Mammary epithelial cell (primary cell): ENCODE measurements around the gene PEA15.

Source experiments
- EZH2 ChIP-seq: IDR thresholded peaks from 2 replicates; pipeline ENCODE4 v1.6.1; 2012; ENCODE audit warnings: low read length, inconsistent platforms, borderline replicate concordance
- TF ChIP-seq, protein P1 (sequence below), 2 donors: IDR thresholded peaks in 1 of 2; conservative IDR thresholded peaks in 1 of 2; 2 replicates each; pipeline ENCODE4 v1.5.1; 2011 to 2012; ENCODE audit warnings: inconsistent platforms in 2 of 2, low read length in 2 of 2, mild to moderate bottlenecking in 2 of 2, control low read depth in 1 of 2, low read depth in 1 of 2; ENCODE audit not compliant: insufficient read depth in 1 of 2; ENCODE audit errors: extremely low read depth in 1 of 2

DNA sequence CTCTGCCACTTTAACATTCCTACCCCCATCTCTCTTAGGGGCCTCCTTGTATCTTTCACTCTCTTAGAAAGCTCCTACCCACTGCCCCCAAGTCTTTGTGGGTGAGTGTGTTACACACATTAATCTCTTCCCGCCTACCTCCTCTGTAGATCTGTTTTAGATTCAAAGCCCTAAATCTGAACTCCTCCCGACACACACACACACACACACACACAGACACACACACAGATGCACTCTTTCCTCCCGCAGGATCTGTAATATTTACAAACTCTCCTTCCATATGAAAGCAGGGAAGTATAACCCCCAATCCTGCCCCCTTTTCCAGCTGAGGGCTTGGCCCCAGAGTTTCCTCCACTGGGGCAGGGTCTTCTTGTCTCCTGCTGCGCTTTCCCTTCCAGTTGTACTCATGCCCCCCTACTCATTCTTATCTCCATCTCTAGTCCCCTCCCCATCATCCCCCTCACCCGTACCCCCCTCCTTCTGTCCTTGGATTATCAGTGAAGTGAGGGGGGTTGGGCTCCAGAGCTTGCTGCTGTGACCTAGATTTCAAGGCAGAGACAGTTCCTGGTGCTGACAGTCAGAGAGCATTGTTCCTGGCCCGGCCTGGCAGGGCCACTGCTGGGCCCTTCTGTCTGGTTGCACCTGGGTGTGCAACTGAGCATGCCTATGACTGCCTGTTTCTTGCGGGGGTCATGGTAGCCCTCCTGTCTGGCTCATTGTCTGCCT, 4.3 kb downstream of the PEA15 start:
- TF ChIP-seq, protein P1, sequence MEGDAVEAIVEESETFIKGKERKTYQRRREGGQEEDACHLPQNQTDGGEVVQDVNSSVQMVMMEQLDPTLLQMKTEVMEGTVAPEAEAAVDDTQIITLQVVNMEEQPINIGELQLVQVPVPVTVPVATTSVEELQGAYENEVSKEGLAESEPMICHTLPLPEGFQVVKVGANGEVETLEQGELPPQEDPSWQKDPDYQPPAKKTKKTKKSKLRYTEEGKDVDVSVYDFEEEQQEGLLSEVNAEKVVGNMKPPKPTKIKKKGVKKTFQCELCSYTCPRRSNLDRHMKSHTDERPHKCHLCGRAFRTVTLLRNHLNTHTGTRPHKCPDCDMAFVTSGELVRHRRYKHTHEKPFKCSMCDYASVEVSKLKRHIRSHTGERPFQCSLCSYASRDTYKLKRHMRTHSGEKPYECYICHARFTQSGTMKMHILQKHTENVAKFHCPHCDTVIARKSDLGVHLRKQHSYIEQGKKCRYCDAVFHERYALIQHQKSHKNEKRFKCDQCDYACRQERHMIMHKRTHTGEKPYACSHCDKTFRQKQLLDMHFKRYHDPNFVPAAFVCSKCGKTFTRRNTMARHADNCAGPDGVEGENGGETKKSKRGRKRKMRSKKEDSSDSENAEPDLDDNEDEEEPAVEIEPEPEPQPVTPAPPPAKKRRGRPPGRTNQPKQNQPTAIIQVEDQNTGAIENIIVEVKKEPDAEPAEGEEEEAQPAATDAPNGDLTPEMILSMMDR (conservative IDR thresholded peaks at IDR 0.05 in 1 of 2, IDR thresholded peaks at IDR 0.05 in 1 of 2; ENCODE audit: extremely low read depth in 1 of 2, insufficient read depth in 1 of 2, low read depth in 1 of 2, low read length in 2 of 2) = no peak
- no peak for TF ChIP-seq EZH2
